ENCODE results near the gene CYTH1.

GRCh38 chr17:78674595-78675315, 107.3 kb downstream of the CYTH1 start:
- no peak for TF ChIP-seq EZH2 (IDR thresholded peaks at IDR 0.05; ENCODE audit: insufficient read depth, poor library complexity, severe bottlenecking)
- no peak for TF ChIP-seq EZH2phosphoT487 (IDR thresholded peaks at IDR 0.05; ENCODE audit: insufficient read depth, low read depth)

All from GM23248 (cell line).